ENCODE data around the gene TNS3. TPM values are rescaled to one million over a fixed set of nuclear protein-coding genes. Genes with fewer than 3 reads are reported as not detected.

TNS3 gene
- total RNA-seq, 1 experiment from 2014 or later, result 9.5 TPM

GRCh38 chr7:47258798-47259197 lies 323.1 kb downstream of the TNS3 start:
- Mint-ChIP-seq H3K36me3 (ENCODE audit: insufficient read depth in 1 of 3, low read depth in 3 of 3) (no peaks in the 10 kb centered on the region), H3K27me3 (ENCODE audit: low read depth) (peaks cover 50% of the 10 kb centered on the region), H3K4me3 (no peak overlapping the region), H3K4me1 (peaks cover 7 to 8% of the 10 kb centered on the region in 2 experiments), H3K9me3 (peaks cover 0 to 2% of the 10 kb centered on the region in 2 experiments; a peak in 1 of 5 replicates), H3K27ac (no peak overlapping the region)
- Histone ChIP-seq H3K4me2 (ENCODE audit: insufficient read depth, insufficient read length, low read length) (no peak overlapping the region), H2AFZ (ENCODE audit: low read length) (no peak overlapping the region), H3K18ac (ENCODE audit: insufficient read length, low read depth, low read length) (no peak overlapping the region), H3K23ac (ENCODE audit: insufficient read length, low read depth, low read length) (no peak overlapping the region), H2BK15ac (ENCODE audit: low read depth, low read length) (no peak overlapping the region), H3K14ac (ENCODE audit: insufficient read depth, low read length) (no peak overlapping the region), H2BK5ac (ENCODE audit: insufficient read length, low read length) (no peak overlapping the region), H4K91ac (ENCODE audit: insufficient read length, low read depth, low read length) (no peak overlapping the region), H3K9me3 (ENCODE audit: control insufficient read depth, low read depth, low read length) (no peaks in the 10 kb centered on the region), H3K4ac (ENCODE audit: low read depth, low read length) (no peak overlapping the region), H3T11ph (ENCODE audit: low read length) (no peak overlapping the region), H2AK5ac (ENCODE audit: insufficient read length, low read length) (no peak overlapping the region), H4K5ac (ENCODE audit: insufficient read length, low read depth, low read length) (no peak overlapping the region), H2BK20ac (ENCODE audit: low read depth, low read length, poor library complexity, severe bottlenecking) (no peak overlapping the region), H3K9ac (ENCODE audit: extremely low read depth, insufficient read length, low read length) (no peak overlapping the region), H2BK12ac (ENCODE audit: insufficient read length, low read depth, low read length) (no peak overlapping the region), H4K20me1 (ENCODE audit: control insufficient read depth, insufficient read depth, insufficient read length) (no peaks in the 10 kb centered on the region), H3K4me1 (ENCODE audit: insufficient read depth, low read length) (no peaks in the 10 kb centered on the region), H3K27me3 (ENCODE audit: insufficient read depth, low read length) (no peaks in the 10 kb centered on the region; the same call in 1 of the 2 replicates), H3K79me2 (ENCODE audit: insufficient read depth, low read length) (no peaks in the 10 kb centered on the region), H4K8ac (replicated peaks; ENCODE audit: insufficient read length, low read depth, low read length) (no peak overlapping the region), H2BK120ac (ENCODE audit: low read depth, low read length, poor library complexity, severe bottlenecking) (no peak overlapping the region), H3K27ac (ENCODE audit: insufficient read length, low read depth, low read length) (no peak overlapping the region), H3K23me2 (ENCODE audit: insufficient read length, low read depth, low read length, poor library complexity, severe bottlenecking) (peaks cover 5% of the 10 kb centered on the region), H3K79me1 (ENCODE audit: insufficient read depth, low read depth, low read length, poor library complexity, severe bottlenecking) (no peaks in the 10 kb centered on the region), H3K56ac (ENCODE audit: insufficient read length, low read depth, low read length) (no peak overlapping the region)
- no CpG with 5 or more reads among the region's 2 CpGs for WGBS (ENCODE audit: extremely low coverage, insufficient read length, low lambda C conversion rate)
- DNase-seq, result no peak
- no peak for TF ChIP-seq CTCF (conservative IDR thresholded peaks at IDR 0.05)
